SK-N-SH (cell line): Measurements from ENCODE around the gene CDH12. TPM values are rescaled to one million over a fixed set of nuclear protein-coding genes. Genes with fewer than 3 reads are reported as not detected.
"Not testable (repeated sequence)": the region's sequence is repeated elsewhere in the genome, so short reads cannot be mapped to it uniquely, and the experiment has no call there.

Experiments
- CTCF ChIA-PET: fragments of 300-600, 350-600 bp; formaldehyde crosslinking; extraction: SDS; loops from one replicate; lab custom pipeline; 2021; lab: Yijun Ruan, JAX
- POLR2A ChIA-PET: fragments of 350-600 bp; sonication (Branson Sonifier 250); formaldehyde crosslinking; extraction: SDS; loops from one replicate; lab custom pipeline; 2020; ENCODE audit warnings: antibody characterized with exemption, inconsistent platforms; lab: Yijun Ruan, JAX
- DNase-seq: peaks from one replicate; pipeline ENCODE4 v3.0.0; 2012
- H2AFZ ChIP-seq: fragments of 200-600 bp; sonication (generic); 2 replicates; pipeline ENCODE4 v1.8.1; 2016; ENCODE audit warnings: antibody characterized with exemption, mild to moderate bottlenecking, low read depth
- H3F3A ChIP-seq: fragments of 200-600 bp; sonication (generic); replicated peaks from 2 replicates; pipeline ENCODE3; 2016; ENCODE audit warnings: antibody characterized with exemption, mild to moderate bottlenecking; ENCODE audit not compliant: insufficient read depth
- H3K27ac ChIP-seq, 2 experiments: fragments of 200-500 bp in 1 of 2; fragments of 200-600 bp in 1 of 2; sonication (Bioruptor generic) in 1 of 2; sonication (generic), shearing (Covaris generic) in 1 of 2; 2 replicates each; pipeline versions ENCODE4 v1.5.1 to v1.6.1; 2014 to 2016; ENCODE audit warnings: low read depth in 2 of 2, inconsistent platforms in 1 of 2, low read length in 1 of 2, mild to moderate bottlenecking in 1 of 2, mixed read lengths in 1 of 2
- H3K27me3 ChIP-seq: fragments of 200-600 bp; sonication (generic), shearing (Covaris generic); 2 replicates; pipeline ENCODE4 v1.6.1; 2016; ENCODE audit warnings: mixed run types; ENCODE audit not compliant: insufficient read depth
- H3K36me3 ChIP-seq, 2 experiments: fragments of 200-500 bp in 1 of 2; fragments of 200-600 bp in 1 of 2; sonication (Bioruptor generic) in 1 of 2; sonication (generic) in 1 of 2; replicated peaks in 1 of 2; 2 replicates each; pipeline versions ENCODE3 to v1.5.1; 2014 to 2016; ENCODE audit warnings: low read length in 1 of 2, mild to moderate bottlenecking in 1 of 2; ENCODE audit not compliant: insufficient read depth in 2 of 2, control insufficient read depth in 1 of 2
- H3K4me1 ChIP-seq, 2 experiments: fragments of 200-500 bp in 1 of 2; fragments of 200-600 bp in 1 of 2; sonication (Bioruptor generic) in 1 of 2; sonication (generic), shearing (Covaris generic) in 1 of 2; 2 replicates each; pipeline versions ENCODE4 v1.5.1 to v1.6.1; 2014 to 2016; ENCODE audit warnings: low read depth in 1 of 2, low read length in 1 of 2, mixed run types in 1 of 2; ENCODE audit not compliant: insufficient read depth in 2 of 2, control insufficient read depth in 1 of 2
- H3K4me2 ChIP-seq: fragments of 200-600 bp; sonication (generic), shearing (Covaris generic); 2 replicates; pipeline ENCODE4 v1.6.1; 2017; ENCODE audit warnings: mixed run types
- H3K4me3 ChIP-seq, 2 experiments: fragments of 200-500 bp in 1 of 2; fragments of 200-600 bp in 1 of 2; sonication (Bioruptor generic) in 1 of 2; sonication (generic), shearing (Covaris generic) in 1 of 2; 2 replicates each; pipeline versions ENCODE4 v1.5.1 to v1.8.1; 2014 to 2016; ENCODE audit warnings: low read depth in 2 of 2, inconsistent platforms in 1 of 2, low read length in 1 of 2, mild to moderate bottlenecking in 1 of 2, mixed read lengths in 1 of 2, moderate library complexity in 1 of 2
- H3K79me2 ChIP-seq: fragments of 200-600 bp; sonication (generic); 2 replicates; pipeline ENCODE4 v1.8.1; 2017; ENCODE audit warnings: mild to moderate bottlenecking; ENCODE audit not compliant: insufficient read depth
- H3K9ac ChIP-seq: fragments of 200-600 bp; sonication (generic); 2 replicates; pipeline ENCODE4 v1.6.1; 2017; ENCODE audit warnings: mixed run types
- H3K9me2 ChIP-seq: fragments of 200-600 bp; sonication (generic); 2 replicates; pipeline ENCODE4 v1.6.1; 2017; ENCODE audit warnings: mixed run types
- H3K9me3 ChIP-seq: fragments of 200-600 bp; sonication (generic); 2 replicates; pipeline ENCODE4 v1.6.1; 2017; ENCODE audit warnings: mixed run types, mild to moderate bottlenecking, moderate library complexity
- H4K20me1 ChIP-seq: fragments of 200-600 bp; sonication (generic); 2 replicates; pipeline ENCODE4 v1.6.1; 2017; ENCODE audit warnings: mild to moderate bottlenecking, mixed run types; ENCODE audit not compliant: insufficient read depth
- FOXJ3 ChIP-seq: sonication (generic); formaldehyde crosslinking; IDR thresholded peaks from 2 replicates; pipeline ENCODE4 v1.5.1; 2020; ENCODE audit warnings: mild to moderate bottlenecking, missing genetic modification reagents
- JUND ChIP-seq: IDR thresholded peaks from 2 replicates; pipeline ENCODE4 v1.4.0; 2012
- MXI1 ChIP-seq: IDR thresholded peaks from 2 replicates; pipeline ENCODE4 v1.6.1; 2012; ENCODE audit warnings: mild to moderate bottlenecking, low read depth, low read length, improper control_type of control experiment
- NFIC ChIP-seq: IDR thresholded peaks from 2 replicates; pipeline ENCODE4 v1.4.0; 2012; ENCODE audit warnings: borderline replicate concordance
- RAD21 ChIP-seq: IDR thresholded peaks from 2 replicates; pipeline ENCODE4 v1.6.1; 2012; ENCODE audit warnings: mild to moderate bottlenecking, low read length
- RXRA ChIP-seq: IDR thresholded peaks from 2 replicates; pipeline ENCODE4 v1.4.0; 2012; ENCODE audit warnings: low read depth, mild to moderate bottlenecking, borderline replicate concordance
- WGBS: methylation state at CpG from one replicate; pipeline ENCODE4 v1.1.6; 2017; ENCODE audit warnings: low lambda C conversion rate; 5-methylcytosine and 5-hydroxymethylcytosine counted together
- polyA plus RNA-seq, 3 experiments: library from polyadenylated mRNA; depleted of rRNA; stranded (reverse); fragments of >200 nt; gene quantifications; 2 replicates each; pipeline ENCODE4 v1.2.3, GENCODE V29; 2012
- TF ChIP-seq, protein P1 (sequence below): IDR thresholded peaks from 2 replicates; pipeline ENCODE4 v1.6.1; 2012; ENCODE audit warnings: mild to moderate bottlenecking, low read depth, low read length, moderate library complexity
- TF ChIP-seq, protein P2 (sequence below): fragments of 150-350 bp; IDR thresholded peaks from 2 replicates; pipeline ENCODE4 v1.6.1; 2016; ENCODE audit warnings: mild to moderate bottlenecking, low read depth, low read length
- TF ChIP-seq, protein P3 (sequence below): fragments of 150-350 bp; IDR thresholded peaks from 2 replicates; pipeline ENCODE4 v1.6.1; 2017; ENCODE audit warnings: antibody characterized with exemption, low read length, low read depth, borderline replicate concordance

The CDH12 gene
- polyA plus RNA-seq, 1 of the 3 experiments (the other 2 are of a cell fraction): not detected

DNA sequence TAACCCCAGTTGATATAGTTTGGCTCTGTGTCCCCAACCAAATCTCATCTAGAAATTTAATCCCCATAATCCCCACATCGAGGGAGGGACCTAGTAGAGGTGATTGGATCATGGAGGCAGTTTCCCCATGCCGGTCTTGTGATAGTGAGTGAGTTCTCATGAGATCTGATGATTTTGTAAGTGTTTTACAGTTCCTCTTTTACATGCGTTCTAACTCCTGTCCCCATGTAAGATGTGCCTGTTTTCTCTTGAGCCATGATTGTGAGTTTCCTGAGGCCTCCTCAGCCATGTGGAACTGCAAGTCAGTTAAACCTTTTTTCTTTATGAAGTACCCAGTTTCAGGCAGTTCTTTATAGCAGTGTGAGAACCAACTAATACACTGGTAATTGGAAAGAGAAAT is 73.6 kb downstream of the CDH12 start:
- Histone ChIP-seq H3K36me3 (no peaks in the 10 kb centered on the region), H2AFZ (no peak overlapping the region), H3K4me1 (no peaks in the 10 kb centered on the region), H3K27ac (no peak overlapping the region), H3F3A (no peaks in the 10 kb centered on the region), H3K79me2 (no peaks in the 10 kb centered on the region), H3K9me2 (no peaks in the 10 kb centered on the region; the same call in 1 of the 2 replicates), H3K9ac (no peak overlapping the region), H3K4me3 (no peak overlapping the region), H3K9me3 (no peaks in the 10 kb centered on the region), H3K27me3 (no peaks in the 10 kb centered on the region), H3K4me2 (no peak overlapping the region), H4K20me1 (no peaks in the 10 kb centered on the region)
- TF ChIP-seq NFIC (no peak), RXRA (no peak), RAD21 (no peak), JUND (no peak)
- TF ChIP-seq, protein P1, sequence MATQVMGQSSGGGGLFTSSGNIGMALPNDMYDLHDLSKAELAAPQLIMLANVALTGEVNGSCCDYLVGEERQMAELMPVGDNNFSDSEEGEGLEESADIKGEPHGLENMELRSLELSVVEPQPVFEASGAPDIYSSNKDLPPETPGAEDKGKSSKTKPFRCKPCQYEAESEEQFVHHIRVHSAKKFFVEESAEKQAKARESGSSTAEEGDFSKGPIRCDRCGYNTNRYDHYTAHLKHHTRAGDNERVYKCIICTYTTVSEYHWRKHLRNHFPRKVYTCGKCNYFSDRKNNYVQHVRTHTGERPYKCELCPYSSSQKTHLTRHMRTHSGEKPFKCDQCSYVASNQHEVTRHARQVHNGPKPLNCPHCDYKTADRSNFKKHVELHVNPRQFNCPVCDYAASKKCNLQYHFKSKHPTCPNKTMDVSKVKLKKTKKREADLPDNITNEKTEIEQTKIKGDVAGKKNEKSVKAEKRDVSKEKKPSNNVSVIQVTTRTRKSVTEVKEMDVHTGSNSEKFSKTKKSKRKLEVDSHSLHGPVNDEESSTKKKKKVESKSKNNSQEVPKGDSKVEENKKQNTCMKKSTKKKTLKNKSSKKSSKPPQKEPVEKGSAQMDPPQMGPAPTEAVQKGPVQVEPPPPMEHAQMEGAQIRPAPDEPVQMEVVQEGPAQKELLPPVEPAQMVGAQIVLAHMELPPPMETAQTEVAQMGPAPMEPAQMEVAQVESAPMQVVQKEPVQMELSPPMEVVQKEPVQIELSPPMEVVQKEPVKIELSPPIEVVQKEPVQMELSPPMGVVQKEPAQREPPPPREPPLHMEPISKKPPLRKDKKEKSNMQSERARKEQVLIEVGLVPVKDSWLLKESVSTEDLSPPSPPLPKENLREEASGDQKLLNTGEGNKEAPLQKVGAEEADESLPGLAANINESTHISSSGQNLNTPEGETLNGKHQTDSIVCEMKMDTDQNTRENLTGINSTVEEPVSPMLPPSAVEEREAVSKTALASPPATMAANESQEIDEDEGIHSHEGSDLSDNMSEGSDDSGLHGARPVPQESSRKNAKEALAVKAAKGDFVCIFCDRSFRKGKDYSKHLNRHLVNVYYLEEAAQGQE: no peak
- TF ChIP-seq, protein P2, sequence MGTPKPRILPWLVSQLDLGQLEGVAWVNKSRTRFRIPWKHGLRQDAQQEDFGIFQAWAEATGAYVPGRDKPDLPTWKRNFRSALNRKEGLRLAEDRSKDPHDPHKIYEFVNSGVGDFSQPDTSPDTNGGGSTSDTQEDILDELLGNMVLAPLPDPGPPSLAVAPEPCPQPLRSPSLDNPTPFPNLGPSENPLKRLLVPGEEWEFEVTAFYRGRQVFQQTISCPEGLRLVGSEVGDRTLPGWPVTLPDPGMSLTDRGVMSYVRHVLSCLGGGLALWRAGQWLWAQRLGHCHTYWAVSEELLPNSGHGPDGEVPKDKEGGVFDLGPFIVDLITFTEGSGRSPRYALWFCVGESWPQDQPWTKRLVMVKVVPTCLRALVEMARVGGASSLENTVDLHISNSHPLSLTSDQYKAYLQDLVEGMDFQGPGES: no peak
- ChIA-PET POLR2A (no interaction called here), CTCF (no interaction called here)
- DNase-seq: no peak
- 4% methylated on average over 3 of the region's 3 CpGs for WGBS

DNA sequence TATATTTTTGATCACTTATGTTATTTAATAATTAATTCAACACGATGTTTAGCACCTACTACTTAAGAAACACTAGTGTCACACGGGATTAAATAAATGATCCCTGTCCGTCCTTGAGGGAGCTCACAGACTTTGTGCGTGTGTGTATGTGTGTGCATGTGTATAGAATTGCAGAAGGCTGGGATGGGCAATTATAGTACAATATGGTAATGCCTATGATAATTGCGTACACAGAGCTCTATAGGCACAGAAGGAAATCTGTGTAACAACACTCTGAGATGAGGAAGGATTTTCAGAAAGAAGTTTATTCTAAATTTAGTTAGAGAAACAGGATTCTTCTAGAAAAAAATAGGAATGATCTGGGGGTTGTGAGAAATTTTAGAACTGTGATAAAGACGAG is 76.9 kb downstream of the CDH12 start:
- H3K79me2 ChIP-seq: no peaks in the 10 kb centered on the region
- ChIA-PET CTCF (no interaction called here), POLR2A (no interaction called here)
- H3K9me2 ChIP-seq: no peaks in the 10 kb centered on the region; the same call in 1 of the 2 replicates
- no peaks in the 10 kb centered on the region for H3K36me3 ChIP-seq
- no peaks in the 10 kb centered on the region for H4K20me1 ChIP-seq
- under 1% methylated on average over 6 of the region's 6 CpGs for WGBS
- no peak overlapping the region for H3K4me3 ChIP-seq
- H3K9me3 ChIP-seq: no peaks in the 10 kb centered on the region
- H2AFZ ChIP-seq: no peak overlapping the region
- H3K9ac ChIP-seq: no peak overlapping the region
- no peak overlapping the region for H3K4me2 ChIP-seq
- H3K27me3 ChIP-seq: no peaks in the 10 kb centered on the region
- TF ChIP-seq, protein P3, sequence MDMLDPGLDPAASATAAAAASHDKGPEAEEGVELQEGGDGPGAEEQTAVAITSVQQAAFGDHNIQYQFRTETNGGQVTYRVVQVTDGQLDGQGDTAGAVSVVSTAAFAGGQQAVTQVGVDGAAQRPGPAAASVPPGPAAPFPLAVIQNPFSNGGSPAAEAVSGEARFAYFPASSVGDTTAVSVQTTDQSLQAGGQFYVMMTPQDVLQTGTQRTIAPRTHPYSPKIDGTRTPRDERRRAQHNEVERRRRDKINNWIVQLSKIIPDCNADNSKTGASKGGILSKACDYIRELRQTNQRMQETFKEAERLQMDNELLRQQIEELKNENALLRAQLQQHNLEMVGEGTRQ: no peak
- TF ChIP-seq NFIC (no peak), MXI1 (no peak), FOXJ3 (CRISPR knock-in tag) (no peak)
- no peaks in the 10 kb centered on the region for H3K4me1 ChIP-seq
- no peak for DNase-seq
- H3K27ac ChIP-seq: no peak overlapping the region
- no peaks in the 10 kb centered on the region for H3F3A ChIP-seq

DNA sequence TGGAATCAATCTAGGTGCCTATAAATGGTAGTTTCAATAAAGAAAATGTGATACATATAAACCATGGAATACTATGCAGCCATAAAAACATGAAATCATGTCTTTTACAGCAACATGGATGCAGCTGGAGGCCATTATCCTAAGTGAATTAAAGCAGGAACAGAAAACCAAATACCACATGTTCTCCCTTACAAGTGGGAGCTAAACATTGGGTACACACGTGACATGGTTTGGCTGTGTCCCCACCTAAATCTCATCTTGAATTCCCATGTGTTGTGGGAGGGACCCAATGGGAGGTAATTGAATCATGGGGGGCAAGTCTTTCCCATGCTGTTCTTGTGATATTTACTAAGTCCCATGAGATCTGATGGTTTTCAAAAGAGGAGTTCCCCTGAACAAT is 78.9 kb downstream of the CDH12 start:
- CTCF ChIA-PET, H2AFZ ChIP-seq, H3K27me3 ChIP-seq, DNase-seq, H3K27ac ChIP-seq, H3K9ac ChIP-seq, H3K79me2 ChIP-seq, H3K4me3 ChIP-seq, H3K9me2 ChIP-seq, H4K20me1 ChIP-seq, H3K4me1 ChIP-seq, POLR2A ChIA-PET, H3K36me3 ChIP-seq, H3F3A ChIP-seq, H3K9me3 ChIP-seq, H3K4me2 ChIP-seq: not testable (repeated sequence)
- WGBS: 0% methylated on average over 1 of the region's 1 CpG
